Activated CD4-positive, alpha-beta T cell treated with anti-CD3 and anti-CD28 coated beads, Interleukin-2, Interleukin-6, amounts not matched to agents 100 ng/mL and 50 ng/mL, durations not matched to agents 16 hours and 8 hours (primary cell): ENCODE data around the gene PTGES3.

Experiments
- DNase-seq: peaks from one replicate; pipeline ENCODE4 v3.0.0-alpha.2; 2020

The PTGES3 gene

DNA sequence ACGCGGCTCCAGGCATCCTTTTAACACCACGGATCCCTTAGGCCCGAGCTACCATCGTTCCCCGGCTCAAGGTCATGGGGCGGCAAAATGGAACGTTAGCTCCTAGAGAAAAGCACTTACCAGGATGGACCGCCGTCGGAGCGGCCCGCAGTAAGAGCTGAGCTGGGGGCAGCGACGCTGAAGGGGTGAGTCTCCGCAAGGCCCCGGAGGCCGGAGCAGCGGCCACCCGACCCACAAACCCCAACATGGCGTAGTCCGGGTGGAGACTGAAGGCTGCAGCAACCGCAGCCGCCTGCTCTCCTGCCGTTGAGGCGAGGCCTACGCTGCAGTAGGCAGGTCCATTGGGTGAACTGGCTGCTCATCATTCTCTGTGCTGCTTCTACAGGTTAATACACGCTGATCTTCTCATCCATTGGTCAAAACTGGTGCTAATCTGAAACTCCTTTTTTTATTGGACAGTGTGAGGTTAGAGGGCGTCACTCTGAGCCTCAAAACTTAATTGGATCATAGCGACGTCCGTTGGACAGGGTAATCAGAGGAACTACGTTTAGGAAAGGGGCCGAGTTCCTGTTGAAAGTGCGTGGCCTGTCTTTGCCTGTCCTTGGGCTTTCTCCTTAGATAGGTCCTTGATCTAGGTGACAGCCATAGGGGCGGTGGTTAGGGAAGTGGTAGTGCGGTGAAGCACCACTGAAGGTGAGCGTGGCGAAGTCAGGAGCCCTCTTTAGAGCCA, 42.2 kb downstream of the PTGES3 start, which contains the start of gene ATP5F1B:
Gene ATP5F1B, minus strand, starts transcription at position 268 of the 730 bp plus-strand sequence. Its CDS starts 21 bp downstream, at position 247.
- DNase-seq = peak; percentile 98

DNA sequence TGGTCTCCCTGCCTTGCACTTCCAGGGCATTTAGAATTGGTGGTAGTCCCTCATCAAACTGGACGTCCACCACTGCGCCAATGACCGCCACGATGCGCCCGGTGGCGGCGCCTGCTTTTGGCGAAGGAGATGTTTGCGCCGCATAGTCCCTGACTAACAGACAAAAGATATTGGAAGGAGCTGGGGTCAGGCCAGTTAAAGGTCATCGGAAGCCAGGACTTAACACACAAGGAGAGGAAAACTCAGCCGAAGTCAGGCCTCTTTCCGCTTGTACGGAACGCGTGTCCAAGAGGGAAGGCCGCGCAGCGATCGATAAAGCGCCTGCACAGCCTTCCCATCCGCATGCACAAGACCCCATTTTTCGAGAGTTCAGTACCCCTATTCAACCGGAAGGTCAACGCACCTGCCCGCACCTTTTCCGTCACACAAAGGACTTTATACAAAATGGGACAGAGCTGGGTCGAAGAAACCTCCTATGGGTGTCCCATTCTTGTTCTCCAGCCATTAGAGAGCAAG, 42.8 kb downstream of the PTGES3 start:
- DNase-seq = peak; percentile 23

DNA sequence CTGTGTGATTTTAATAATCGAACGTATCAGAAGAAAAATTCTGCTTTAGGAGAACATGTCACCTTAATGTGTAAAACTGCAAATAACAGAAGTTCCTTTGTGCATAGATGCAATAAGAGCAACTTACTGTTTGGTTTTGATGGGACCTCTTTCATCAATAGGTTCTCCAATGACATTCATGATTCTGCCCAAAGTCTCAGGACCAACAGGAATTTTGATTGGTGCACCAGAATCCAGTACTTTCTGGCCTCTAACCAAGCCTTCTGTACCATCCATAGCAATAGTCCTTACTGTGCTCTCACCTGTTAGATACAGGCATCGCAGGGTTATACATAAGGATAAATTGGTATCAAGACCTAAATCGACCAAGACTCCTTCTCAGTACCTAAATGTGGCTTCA, 43.4 kb downstream of the PTGES3 start:
- no peak for DNase-seq

DNA sequence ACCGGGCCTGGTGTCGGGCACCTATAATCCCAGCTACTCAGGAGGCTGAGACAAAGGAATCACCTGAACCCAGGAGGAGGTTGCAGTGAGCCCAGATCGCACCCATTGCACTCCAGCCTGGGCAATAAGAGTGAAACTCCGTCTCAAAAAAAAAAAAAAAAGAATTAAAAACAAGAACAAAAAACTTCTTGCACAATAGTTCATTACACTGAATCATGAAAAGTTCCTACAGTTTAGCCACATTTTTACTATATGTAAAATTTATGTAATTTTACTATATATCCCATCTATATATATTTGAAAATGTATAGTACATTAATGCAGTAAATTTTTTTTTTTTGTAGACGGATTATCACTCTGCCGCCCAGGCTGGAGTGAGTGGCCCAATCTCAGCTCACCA, 46.9 kb downstream of the PTGES3 start:
- DNase-seq = no peak

DNA sequence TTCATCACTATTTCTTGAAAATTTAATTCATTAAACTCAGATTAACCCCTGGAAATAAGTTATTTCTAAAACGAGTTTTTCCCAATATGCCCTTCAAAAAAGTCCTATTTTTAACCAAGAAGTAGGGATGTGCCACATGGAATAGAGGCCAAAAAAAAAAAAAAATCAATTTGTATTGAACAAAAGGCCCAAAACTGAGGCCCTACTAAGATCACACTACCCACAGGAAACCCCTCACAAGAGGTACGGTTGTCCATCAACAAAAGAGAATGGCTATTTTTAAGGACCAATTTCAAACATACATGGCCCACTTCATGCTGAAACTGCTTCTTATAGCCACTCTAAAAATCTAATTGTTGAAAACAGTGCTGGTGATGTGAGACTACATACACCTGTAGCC, 50.5 kb downstream of the PTGES3 start:
- no peak for DNase-seq

DNA sequence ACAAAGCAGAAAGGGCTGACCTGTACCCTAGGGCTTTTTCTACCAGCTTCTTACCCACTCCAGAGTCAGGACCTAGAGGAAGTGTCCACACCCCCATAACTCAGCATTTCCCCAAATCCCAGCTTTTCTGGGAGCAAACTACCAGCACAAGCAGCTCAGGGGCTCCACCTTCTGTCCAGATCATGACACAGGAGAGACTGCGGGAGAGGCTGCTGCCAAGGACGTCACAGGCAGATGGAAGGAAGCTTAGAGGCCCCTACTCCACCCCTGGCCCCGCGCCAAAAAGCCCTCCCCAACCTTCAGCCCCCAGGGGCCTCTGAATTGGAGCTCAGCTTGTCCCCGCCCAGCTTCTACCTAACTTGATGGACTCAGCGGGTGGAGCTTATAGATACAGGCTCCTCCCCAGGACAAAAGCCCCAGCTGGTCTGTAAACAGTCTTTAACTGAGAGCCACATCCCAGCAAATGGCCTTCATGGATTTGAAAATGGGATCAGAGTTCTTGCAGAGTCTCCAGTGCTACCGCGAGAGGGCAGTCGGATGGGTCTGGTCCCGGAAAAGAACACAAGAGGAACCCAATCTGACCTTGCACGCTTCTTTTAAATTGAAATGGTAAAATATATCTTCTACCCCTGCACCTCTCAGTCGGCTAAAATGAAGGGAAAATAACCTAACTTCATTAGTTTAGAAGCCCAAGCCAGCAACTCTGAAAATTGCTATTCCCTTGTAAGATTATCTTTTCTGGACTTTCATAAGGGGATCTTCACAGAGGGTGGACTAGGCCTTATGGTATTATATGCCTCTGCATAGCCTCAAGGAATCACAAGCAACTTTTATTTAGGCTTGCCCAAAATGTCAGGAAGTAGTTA, 51.2 kb downstream of the PTGES3 start:
- DNase-seq = peak; percentile 92

DNA sequence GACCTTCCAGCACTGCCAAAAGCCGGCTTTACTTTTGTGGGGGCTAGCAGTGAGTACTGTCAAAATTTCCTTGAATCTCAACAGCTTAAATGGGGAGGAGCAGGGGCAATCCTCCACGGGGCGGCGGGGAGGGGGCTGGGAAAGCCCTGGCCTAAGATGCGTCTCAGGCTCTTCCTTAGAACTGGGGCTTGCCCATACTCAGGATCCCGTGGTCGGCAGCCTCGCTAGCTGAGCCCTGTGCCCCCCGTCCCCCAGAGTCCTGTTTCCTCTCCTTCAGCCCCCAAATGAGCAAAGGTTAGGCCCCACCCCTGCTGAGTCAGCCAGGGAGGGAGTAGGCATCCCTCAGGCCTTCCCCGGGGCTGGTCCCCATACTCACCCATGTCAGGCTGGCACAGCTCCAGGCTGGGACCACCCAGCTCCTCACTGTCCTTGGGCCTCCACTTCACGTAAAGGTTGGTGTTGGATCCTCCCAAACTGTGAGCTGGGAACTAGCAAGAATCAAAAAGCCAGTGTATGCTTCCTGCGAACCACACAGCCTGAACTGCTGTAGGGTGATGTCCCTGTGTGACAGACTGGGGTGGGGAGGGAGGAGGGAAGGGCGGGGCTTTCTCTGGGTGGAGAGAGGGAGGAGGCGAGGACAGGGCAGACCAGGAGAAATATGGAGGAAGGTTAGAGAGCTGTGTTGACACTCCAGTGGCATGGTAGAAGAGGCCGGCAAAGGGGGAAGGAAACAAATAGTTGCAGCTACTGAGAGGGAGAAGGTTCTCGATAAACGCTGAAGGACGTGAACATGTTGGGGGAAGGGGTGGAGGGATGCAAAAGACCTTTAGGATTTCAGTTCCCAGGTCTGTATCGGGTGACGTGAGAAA, 52.0 kb downstream of the PTGES3 start:
- DNase-seq = peak; percentile 92

DNA sequence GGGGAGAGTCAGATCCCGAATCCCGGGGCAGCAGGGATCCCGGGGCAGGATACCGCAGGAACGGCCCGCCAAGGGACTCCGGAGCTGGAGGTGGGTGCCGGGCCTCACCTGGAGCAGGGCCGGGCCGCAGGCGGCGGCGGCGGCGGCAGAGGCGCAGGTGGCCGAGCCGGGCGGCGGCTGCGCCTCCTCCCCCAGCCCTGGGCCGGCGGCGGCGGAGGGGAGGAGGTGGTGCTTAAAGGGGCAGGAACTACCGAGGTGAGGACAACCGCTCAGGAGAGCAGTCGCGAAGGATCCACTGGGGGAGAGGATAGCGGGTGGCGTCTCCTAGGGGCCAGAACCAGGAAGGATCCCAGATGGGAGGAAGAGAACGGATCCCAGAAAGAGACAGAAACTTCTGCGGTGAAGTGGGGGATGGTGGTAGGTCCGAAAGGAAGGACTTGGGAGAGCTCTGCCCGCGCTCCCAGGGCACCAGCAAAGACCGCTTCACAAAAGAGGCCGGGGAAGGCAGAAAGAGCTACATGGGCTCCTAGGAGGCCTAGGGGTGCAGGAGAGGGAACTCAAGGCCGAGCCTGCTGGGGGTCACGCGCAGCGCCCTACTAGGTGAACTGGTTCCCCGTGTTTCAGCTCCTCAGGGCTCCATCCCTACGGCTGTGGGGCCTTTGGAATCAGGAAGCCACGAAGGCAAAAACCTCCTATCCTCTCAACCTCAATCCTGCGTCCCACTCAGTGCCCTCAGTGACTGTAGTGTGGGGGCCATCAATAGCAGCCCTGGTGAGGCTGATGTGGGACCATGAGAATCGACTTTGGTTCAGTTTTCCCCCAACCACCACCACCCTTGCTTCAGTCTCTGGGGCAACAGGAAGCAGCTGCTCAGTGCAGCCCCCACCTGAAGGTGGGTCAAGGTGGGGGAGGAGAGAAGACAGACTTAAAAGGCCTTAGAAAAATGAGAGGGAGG, 53.0 kb downstream of the PTGES3 start:
- peak; percentile 80 for DNase-seq

DNA sequence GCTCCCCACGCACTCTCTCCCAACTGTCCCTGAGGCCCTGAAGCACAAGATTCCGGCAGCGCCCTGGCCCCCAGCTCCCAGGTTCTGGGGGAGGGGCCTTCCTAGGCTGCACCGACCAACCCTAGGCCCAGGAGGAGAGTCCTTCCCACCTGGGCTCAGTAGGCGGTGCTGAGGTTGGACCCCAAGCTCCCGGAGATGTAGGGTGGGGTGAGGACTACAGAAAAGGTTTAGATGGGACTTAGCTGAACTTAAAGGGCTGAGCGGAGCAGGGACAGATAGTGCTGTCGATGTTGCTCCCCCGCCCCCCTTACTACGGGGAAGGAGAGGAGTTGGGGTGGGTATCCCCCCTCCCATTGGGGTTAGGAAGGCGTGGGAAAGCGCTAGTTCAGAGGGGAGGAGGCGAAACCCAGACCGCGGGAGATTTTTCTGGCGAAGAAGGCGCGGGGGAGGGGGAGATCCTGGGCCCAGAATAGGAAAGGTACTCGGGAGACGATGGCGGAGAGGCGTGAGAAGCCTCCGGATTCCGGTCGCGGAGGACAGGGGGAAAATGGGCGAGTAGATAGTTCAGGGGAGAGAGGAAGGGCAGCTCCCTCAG, 53.7 kb downstream of the PTGES3 start:
- peak; percentile 19 for DNase-seq

DNA sequence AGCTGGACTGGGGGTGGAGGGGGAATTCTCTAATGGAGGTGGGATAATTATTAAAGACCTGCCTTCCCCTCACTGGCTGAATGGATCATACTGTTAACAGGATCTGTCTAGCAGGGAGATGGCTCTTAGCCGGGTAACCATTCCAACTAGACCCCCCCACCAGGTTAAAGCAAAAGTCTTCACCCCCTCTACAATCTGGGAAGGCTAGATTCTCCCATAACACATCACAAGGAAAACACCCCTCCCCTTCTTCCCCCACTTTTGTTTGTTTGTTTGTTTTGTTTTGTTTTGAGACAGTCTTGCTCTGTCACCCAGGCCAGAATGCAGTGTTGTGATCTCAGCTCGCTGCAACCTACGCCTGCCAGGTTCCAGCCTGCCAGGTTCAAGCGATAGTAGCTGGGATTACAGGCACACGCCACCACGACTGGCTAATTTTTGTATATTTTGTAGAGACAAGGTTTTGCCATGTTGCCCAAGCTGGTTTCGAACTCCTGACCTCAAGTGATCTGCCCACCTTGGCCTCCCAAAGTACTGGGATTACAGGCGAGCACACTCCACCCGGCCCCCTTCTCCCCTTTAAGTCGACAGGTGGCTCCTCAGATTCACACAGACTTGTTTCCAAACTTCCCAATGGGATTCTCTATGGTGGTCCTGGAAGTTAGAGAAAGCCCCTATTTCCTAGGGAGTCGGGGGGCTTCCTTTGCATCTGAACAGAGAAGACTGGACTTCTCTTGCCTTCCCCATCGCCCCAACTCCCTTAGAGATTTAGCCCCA, 54.4 kb downstream of the PTGES3 start:
- no peak for DNase-seq

DNA sequence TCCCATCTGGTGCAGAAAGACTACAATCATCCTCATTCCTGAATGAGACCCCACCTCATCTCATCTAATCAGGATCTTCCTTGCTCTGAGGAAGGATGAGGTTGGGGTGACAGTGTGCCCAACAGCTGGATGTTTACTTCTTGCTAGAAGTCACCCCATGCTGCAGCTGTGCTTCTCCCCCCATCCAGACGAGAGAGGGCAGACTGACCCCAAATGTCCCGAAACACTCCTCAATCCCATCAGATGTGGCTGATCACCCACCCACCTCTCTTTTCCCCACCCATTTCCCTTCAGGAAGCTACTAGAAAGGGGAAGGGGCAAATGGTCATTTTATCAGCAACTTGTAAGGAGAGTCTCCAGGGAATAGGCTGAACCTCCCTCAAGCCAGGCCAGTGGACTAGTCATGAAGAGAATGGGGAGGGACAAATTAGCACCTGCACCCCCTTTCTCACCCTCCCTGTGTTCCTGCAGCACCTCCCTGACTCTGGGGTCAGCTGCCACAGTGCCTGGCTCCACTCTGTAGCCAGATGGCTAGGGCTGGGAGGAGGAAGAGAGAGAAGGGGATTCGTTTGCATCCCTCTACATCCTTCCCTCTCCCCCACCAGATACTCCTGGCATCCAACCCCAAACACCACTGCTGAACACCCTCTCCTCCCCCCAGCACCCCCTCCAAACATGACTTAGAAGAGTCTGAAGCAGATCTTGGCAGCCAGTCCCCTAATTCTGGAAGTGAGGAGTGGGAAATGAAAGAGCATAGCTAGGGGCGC, 55.2 kb downstream of the PTGES3 start:
- no peak for DNase-seq

DNA sequence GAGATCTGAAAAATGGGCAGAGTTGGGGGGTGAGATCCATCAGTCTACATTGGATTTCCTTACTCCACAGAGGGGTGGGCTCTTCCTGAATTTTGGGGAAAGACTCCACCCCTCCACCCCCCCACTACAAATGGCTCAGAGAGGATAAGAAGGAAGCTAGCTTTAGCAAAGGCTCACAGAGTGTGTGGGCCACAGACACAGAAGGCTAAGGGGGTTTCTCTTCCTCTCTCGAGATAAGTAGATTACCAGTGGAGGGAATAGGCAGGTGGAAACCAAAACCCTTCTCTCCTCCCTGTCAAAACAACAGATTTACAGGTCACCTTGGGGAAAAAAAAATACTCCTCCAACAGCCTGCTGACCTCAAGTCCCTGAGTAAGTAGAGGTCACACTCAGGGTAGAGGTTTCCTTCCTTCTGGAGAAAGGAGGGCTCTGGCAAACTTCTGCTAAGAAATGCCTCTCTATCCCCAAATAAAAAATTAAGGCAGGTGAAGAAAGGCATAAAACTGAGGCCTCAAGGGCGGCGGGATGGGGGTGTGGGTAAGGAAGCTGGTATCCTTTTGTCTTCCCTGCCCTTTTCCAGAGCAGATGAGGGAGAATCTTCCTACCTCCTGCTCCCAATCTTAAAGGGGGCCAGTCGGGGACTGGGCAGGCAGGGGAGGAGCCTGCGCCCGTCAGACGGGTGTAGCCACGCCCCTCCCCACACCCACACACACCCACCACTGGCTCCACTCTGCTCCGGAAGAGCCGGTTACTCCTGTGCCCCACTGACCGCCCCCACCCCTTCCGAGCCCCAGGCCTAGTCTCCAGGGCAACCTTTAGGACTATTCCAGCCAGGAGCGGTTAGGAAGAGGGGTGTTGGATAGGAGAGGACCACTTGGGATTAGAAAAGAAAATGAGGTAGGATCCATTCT, 56.0 kb downstream of the PTGES3 start:
- DNase-seq = peak; percentile 68

DNA sequence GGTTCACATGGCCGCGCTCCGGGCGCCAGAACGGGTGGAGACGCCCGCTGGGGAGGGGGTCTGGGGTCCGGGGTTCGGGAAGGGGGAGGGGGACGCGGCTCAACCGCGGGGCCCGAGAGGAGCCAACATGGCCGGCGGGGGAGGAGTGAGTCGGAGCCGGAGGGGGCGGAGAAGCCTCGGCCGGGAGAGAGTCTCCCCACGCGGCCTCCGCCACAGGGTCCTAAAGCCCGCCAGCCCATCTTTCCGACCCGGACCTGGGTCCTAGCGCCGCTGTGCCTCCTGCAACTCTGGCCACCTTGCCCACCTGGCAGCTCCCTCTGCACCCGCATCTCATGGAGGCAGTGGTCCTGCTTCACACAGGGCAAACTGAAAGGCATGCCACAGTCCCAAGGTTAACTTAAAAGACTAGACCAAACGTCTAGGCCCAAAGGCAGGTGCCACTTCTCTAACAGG, 57.9 kb downstream of the PTGES3 start, which contains the start of gene BAZ2A:
Gene BAZ2A, minus strand, starts transcription at position 147 of the 453 bp plus-strand sequence. CDS start 12,796 bp downstream, outside the sequence.
- peak; percentile 92 for DNase-seq

DNA sequence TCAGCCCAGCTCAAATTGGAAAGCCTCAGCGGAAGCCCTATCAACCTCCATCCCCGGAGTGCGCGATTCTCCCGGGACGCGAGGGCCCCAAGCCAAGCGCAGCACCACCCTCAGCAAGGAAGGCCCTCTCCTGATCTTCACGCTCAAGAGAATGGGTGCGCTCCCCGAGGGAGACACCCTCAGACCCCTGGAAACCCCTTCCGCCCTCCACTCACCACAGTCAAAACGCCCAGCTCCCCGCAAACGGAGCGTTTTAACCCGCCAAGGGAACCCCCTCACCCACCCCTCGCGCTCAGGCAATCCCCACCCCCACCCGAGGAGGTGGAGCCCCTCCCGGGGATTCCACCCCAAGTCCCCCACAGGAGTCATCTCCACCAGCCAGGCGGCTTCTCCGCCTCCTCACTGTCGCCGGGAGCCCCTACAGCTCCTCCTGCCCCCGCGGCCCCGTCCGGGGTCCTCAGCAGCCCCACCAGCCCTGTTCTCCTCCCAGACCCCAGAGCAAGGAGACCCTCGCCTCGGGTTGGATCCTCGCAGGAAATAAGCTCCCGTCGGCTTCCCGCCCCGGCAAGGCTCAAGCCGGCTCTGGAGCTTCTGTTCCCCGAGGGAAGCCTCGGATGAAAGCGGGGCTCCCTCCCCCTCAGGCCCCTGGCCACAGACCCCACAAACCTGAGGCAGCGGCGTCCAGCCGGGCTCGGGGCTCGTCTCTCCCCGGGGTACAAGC, 58.5 kb downstream of the PTGES3 start:
- peak; percentile 36 for DNase-seq

DNA sequence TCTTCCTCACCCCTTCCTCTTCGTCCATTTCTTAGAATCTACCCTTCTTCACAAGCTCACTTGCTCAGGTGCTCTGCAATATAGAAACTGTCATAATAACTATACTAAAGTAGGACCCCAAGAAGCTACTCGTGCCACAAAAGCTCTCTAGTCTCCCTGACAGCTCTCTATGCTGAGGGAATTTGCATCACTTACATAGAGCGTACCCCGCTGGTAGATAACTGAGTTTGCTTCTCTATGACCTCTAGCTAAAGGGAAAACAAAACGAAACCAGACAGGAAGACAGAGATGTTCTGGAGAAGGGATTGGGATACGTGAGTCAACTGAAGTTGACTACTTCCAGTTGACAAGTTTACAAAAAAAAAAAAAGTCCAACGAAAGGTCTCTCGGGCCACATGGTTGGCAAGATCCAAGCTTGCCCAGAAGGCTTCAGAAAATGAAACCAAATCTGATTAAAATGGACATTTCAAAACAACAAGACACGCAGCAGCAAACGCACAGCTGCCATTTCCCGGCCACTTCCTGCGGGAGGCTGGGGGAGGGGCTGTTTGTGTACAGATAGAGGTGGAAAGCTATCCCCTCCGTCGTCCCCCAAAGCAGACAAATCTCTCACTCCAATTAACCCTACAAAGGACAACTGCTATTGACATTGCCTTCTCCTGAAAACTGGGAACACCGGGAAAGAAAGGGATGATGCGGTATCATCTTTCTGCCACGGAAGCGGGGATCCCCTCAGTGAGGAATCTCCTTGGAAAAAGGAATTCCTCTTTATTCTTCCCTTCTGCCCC, 59.2 kb downstream of the PTGES3 start:
- DNase-seq = peak; percentile 65

DNA sequence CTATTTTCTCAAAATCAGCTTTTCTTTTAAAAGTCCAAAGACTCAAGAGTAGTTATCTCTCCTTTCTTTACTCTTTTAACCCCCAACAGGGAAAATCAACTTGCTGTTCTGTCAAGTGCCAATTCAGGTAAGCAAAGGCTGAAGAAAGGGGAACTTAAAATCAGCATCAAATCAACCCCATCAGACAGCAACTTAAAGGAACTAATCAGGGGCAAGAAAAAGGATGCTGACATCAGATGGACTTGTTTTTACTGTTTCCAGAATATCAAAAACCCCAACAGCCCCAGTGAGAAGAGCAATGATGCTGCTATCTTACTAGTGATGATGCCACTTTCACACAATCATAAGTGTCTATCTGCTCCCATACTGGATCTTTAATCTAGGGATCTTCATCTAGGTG, 61.4 kb downstream of the PTGES3 start:
- no peak for DNase-seq

DNA sequence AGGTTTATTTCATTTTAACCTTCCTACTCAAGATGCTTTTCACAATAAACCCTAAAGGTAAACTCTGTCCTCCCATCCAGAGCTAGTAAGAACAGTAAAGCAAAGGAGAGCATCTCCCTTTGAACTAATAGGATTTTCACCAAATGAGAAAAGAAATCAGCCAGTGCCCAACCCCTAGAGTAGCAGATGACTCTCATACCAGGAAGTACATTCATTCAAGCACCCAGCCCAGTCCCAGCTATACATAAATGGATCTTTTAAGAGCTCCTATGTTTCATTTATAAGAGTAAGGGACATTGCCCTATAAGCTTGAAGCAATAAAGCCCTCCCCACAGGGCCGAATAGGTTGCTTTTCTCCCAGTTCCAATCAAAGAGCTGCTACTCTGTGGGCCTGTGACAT, 65.5 kb downstream of the PTGES3 start:
- peak; percentile 23 for DNase-seq
